Activated CD4-positive, alpha-beta T cell treated with anti-CD3 and anti-CD28 coated beads, Interleukin-10, Interleukin-2, amounts not matched to agents 100 ng/mL and 50 ng/mL, durations not matched to agents 16 hours and 8 hours (primary cell): Measurements from ENCODE around the gene DENND11.

Source experiments
- DNase-seq: peaks from one replicate; pipeline ENCODE4 v3.0.0-alpha.2; 2020

The DENND11 gene

DNA sequence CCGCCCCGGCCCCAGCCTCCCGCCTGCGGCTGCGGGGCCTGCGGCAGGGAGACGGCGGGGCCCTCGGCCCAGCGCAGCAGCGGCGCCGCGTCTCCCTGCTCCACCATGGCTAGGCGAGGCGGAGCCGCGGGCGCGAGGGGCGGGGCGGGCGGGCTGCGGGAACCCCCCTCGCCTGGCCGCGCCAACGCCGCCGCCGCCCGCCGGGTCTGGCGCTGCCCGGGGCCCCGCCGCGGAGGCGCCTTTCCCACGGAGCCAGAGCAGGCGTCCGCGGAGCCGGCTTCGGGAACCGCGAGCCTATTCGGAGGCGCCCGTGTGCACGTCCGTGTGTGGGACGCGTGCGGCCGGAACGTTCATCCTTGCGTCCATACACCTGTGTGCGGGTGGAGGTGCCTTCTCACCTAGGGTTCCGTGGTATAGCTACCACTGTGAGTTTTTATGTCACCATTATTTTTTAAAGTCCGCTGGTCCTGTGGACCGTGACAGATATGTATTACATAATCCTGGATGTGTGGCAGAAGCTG lies at the start of gene DENND11:
DENND11 (minus strand) TSS at position 120 of the 521 bp plus-strand sequence; CDS start at position 107, 13 bp downstream.
- DNase-seq, result peak; percentile 43

DNA sequence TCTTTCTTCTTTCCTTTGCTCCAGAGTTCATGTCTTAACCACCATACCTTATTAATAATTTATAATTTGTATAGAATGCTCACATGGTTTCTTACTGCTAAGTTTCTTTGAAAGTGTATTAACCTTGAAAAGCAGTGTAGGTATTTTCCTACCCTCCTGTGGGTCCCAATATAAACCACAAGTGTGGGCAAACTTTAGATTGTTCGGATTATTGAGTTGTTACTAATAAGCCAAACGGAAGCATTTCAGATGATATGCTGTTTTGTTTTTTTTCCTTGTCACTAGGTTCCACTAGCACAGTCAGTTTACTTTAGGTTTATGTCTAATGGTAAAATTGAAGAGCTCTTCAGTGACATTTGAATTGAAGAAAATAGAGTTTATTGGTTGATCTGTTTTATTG lies 46.4 kb upstream of the DENND11 start:
- DNase-seq, result no peak

- no peak for DNase-seq
These were observed 42.2 kb upstream of the DENND11 start for GRCh38 chr7:141744131-141744530.

- no peak for DNase-seq
These were observed 40.3 kb upstream of the DENND11 start for GRCh38 chr7:141742229-141742628.

- DNase-seq, result no peak
These were observed 37.3 kb upstream of the DENND11 start for GRCh38 chr7:141739250-141739649.

GRCh38 chr7:141738592-141739013 lies 36.6 kb upstream of the DENND11 start:
- DNase-seq, result no peak

- DNase-seq, result peak; percentile 95
These were observed 36.0 kb upstream of the DENND11 start, which contains the start of gene SSBP1 for GRCh38 chr7:141737836-141738591. SSBP1 (plus strand) TSS chr7:141738358; CDS start chr7:141739167, 809 bp downstream.

DNA sequence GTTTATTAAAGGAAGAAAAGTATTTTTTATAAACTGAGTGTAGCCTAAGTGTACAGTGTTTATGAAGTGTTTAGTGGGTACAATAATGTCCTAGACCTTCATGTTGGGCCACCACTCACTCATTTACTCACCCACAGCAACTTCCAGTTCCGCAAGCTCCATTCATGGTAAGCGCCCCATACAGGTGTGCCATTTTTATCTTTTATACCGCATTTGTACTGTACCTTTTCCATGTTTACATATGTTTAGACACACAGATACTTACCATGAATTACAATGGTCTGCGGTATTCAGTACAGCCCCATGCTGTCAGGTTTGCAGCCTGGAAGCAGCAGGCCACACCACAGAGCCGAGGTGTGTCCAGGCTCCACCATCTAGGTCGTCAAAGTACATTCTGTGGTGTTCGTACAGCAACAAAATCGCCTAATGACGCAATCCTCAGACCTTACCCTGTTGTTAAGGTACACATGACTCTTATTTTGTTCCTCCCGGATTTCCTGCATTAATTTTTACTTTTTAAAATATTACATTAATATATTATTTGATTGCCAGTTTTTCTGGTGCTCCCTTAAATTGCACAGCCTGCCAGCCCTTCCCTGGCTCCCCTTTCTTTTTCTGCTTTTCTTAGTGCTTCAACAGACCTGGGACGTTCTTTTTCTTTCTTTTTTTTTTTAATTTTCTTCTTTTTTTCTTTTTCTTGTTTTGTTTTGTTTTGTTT lies 35.3 kb upstream of the DENND11 start:
- DNase-seq, result peak; percentile 23

GRCh38 chr7:141731476-141732149 lies 29.6 kb upstream of the DENND11 start:
- no peak for DNase-seq

DNA sequence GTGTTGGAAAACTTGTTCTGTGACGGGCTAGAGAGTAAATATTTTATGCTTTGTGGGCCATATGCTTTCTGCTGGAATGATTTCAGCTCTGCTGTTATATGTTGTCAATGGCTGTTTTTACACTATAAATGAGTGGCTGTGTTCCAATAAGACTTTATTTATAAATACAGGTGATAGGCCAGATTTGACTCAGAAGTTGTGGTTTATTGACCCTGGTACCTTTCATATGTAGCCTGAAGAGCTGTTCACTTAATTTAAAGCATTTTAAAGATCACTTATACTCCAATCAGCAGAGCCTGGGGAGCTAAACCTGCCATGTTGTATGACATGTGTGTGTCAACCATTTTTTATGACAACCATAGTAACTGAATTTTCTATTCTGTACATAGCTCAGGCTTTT lies 27.1 kb upstream of the DENND11 start:
- no peak for DNase-seq

DNA sequence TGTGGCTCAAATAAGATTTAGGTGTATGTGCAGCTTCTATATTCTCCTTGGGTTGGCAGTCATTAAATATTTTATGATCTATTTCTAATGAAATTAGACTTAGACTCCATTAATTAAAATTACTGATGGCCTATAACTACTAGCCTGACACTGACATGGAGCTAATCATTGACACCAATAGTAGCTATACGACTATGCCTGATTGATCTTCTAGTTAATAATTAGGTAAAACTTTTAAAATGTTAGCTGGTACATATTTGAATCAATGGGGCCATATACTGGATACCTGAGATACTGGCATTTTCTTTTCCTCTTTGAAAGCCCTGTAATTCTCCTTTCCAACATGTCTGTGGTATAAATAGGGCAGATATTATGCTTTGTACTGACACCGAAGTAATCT lies 20.6 kb upstream of the DENND11 start:
- no peak for DNase-seq

- DNase-seq, result no peak
These were observed 15.5 kb upstream of the DENND11 start for GRCh38 chr7:141717450-141717849.

DNA sequence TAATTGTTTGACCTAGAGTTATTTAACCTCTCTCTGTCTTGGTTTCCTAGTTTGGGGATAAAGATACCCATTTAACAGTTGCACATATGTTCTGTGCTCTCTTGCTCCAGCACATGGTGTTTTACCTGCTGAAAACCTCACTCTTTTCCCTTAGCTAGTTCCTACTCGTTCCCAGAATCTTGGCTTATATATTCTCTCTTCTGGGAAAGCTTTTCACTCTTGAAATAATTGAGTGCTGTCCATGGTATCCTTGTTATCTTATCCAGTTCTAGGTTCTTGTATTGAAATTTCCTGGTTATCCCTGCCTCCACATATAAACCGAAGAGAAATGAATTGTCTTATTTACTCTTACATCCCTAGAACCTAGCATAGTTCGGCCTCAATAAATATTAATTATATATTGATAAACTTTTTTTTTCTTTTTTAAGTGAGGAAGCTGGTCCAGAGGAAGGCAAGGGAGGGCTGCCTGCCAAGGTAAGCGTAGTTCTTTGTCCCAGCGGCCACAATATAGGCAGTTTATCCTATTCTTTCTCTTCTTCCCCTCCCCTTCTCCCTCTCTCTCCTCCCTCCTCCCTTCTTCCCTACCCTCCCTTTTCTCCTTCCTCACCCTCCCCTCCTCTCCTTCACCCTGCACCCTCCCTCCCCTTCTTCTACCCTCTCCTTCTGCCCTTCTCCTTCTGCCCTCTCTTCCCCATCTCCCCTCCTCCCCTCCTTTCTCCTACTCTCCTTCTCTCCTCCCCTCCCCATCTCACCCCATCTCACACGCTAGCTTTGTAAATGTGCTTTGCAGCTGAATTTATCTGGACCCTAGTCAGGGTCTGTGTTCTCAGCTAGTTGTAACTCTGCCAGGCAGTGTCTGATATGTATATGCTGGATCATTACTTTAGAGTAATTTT lies 14.1 kb upstream of the DENND11 start:
- DNase-seq, result no peak

- no peak for DNase-seq
These were observed 13.1 kb upstream of the DENND11 start for GRCh38 chr7:141715018-141715417.

DNA sequence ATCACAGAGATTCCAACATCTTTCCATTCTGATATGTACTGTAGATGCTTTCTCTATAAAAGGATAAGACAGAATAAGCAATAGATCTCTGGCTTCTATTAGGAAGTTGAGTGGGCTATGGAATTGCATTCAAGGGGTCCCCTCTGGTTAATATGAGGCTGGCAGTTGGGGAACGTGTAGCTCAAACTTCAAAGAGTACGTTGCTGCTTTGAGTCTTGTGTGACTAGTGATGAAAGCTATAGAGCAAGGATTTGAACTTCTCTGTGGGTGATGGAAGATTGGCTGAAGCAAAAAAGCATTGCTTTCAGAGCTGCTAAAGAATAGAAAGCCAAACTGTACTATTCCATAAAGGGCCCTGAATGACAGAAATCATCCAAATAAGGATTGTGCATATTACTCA lies 12.6 kb upstream of the DENND11 start:
- no peak for DNase-seq

- DNase-seq, result no peak
These were observed 11.9 kb upstream of the DENND11 start for GRCh38 chr7:141713890-141714289.

GRCh38 chr7:141712603-141713255 lies 10.8 kb upstream of the DENND11 start:
- peak; percentile 10 for DNase-seq

DNA sequence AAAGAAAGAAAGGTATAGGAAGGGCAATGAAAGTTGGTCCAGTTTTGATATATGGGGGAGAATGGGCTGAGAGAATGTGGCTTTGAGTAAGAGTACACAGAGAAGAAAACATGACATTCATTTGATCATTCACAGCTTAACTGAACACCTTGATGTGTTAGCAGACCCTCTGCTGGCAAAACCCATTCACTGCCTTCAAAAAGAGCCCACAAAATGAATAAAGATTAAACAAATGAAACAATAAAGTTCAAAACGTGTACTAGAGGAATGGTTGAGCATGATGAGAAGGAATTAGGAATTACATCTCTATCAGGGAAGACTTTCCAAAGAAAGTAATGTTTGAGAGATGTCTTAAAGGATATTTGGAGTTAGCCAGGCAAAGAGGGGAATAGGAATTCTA lies 8.3 kb upstream of the DENND11 start:
- no peak for DNase-seq

DNA sequence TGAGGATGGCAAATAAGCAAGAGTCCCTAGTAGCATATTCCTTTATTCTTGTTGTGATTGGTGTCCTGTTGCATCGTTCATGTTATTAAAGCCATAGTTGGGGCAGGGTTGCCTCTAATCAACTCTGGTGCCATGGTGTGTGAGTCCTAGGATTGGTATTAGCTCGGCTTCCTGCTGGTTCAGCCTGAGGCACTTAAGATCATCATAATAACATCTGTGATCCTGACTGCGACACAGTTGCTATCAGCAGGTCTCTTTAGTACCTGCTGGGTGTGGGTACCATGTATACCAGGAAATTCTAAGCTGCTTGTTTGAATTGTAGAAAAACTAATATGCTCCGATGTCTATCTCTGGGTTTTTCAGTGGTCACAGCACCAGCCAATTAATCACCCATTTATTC lies 7.8 kb upstream of the DENND11 start:
- no peak for DNase-seq

- no peak for DNase-seq
These were observed 7.4 kb upstream of the DENND11 start for GRCh38 chr7:141709318-141709717.

- no peak for DNase-seq
These were observed 6.4 kb upstream of the DENND11 start, which contains the start of gene WEE2 for GRCh38 chr7:141708351-141708750. WEE2 (plus strand) TSS chr7:141708353; CDS start chr7:141708759, 406 bp downstream.
